DOHH2 (cell line): ENCODE measurements around the gene B3GALNT2.

Experiments used
- H3F3A ChIP-seq: fragments of 200-600 bp; sonication (generic), shearing (Covaris generic); 2 replicates; pipeline ENCODE4 v1.6.0; 2016; ENCODE audit warnings: antibody characterized with exemption, mild to moderate bottlenecking; ENCODE audit not compliant: control insufficient read depth, insufficient read depth
- H3K27ac ChIP-seq: fragments of 200-600 bp; sonication (generic); 2 replicates; pipeline ENCODE4 v1.5.1; 2014; ENCODE audit warnings: low read depth, mild to moderate bottlenecking, low read length, moderate library complexity
- H3K27me3 ChIP-seq: fragments of 200-600 bp; sonication (generic); 2 replicates; pipeline ENCODE4 v1.6.1; 2014; ENCODE audit warnings: mild to moderate bottlenecking, low read length, mixed read lengths; ENCODE audit not compliant: control insufficient read depth
- H3K36me3 ChIP-seq: fragments of 200-600 bp; sonication (generic); 2 replicates; pipeline ENCODE4 v1.6.1; 2014; ENCODE audit warnings: mild to moderate bottlenecking, low read length, moderate library complexity, mixed read lengths; ENCODE audit not compliant: control insufficient read depth
- H3K4me1 ChIP-seq: fragments of 200-600 bp; sonication (generic); 2 replicates; pipeline ENCODE4 v1.6.1; 2014; ENCODE audit warnings: mild to moderate bottlenecking, low read length, mixed read lengths; ENCODE audit not compliant: control insufficient read depth
- H3K4me2 ChIP-seq: fragments of 200-600 bp; sonication (generic); 2 replicates; pipeline ENCODE4 v1.6.0; 2014; ENCODE audit warnings: mild to moderate bottlenecking, low read length, moderate library complexity
- H3K4me3 ChIP-seq: fragments of 200-600 bp; sonication (generic); 2 replicates; pipeline ENCODE4 v1.5.1; 2014; ENCODE audit warnings: mild to moderate bottlenecking, low read length, mixed read lengths
- H3K79me2 ChIP-seq: fragments of 200-600 bp; sonication (generic); 2 replicates; pipeline ENCODE4 v1.6.1; 2014; ENCODE audit warnings: mild to moderate bottlenecking, low read length, mixed read lengths; ENCODE audit not compliant: control insufficient read depth
- H3K9me2 ChIP-seq: fragments of 200-600 bp; sonication (generic); replicated peaks from 2 replicates; pipeline ENCODE4 v1.6.1; 2014; ENCODE audit warnings: mild to moderate bottlenecking, low read length, mixed read lengths; ENCODE audit not compliant: control insufficient read depth
- H3K9me3 ChIP-seq: fragments of 200-600 bp; sonication (generic); 2 replicates; pipeline ENCODE4 v1.6.1; 2014; ENCODE audit warnings: antibody characterized with exemption, low read length, mixed read lengths; ENCODE audit not compliant: control insufficient read depth, insufficient read depth
- H4K20me1 ChIP-seq: fragments of 200-600 bp; sonication (generic); 2 replicates; pipeline ENCODE4 v1.6.0; 2014; ENCODE audit warnings: low read depth, mild to moderate bottlenecking, antibody characterized with exemption, low read length, moderate library complexity; ENCODE audit not compliant: control insufficient read depth, insufficient read depth
- CTCF ChIP-seq: fragments of 200-600 bp; sonication (generic); IDR thresholded peaks from one replicate; pipeline ENCODE4 v1.5.1; 2014; ENCODE audit warnings: antibody characterized with exemption, mild to moderate bottlenecking, low read depth, low read length; ENCODE audit not compliant: poor library complexity, severe bottlenecking
- EZH2phosphoT487 ChIP-seq: fragments of 200-600 bp; sonication (generic); IDR thresholded peaks from 2 replicates; pipeline ENCODE4 v1.6.1; 2017; ENCODE audit warnings: borderline replicate concordance, mild to moderate bottlenecking, antibody characterized with exemption, low read length, moderate library complexity, mixed read lengths

Gene B3GALNT2

DNA sequence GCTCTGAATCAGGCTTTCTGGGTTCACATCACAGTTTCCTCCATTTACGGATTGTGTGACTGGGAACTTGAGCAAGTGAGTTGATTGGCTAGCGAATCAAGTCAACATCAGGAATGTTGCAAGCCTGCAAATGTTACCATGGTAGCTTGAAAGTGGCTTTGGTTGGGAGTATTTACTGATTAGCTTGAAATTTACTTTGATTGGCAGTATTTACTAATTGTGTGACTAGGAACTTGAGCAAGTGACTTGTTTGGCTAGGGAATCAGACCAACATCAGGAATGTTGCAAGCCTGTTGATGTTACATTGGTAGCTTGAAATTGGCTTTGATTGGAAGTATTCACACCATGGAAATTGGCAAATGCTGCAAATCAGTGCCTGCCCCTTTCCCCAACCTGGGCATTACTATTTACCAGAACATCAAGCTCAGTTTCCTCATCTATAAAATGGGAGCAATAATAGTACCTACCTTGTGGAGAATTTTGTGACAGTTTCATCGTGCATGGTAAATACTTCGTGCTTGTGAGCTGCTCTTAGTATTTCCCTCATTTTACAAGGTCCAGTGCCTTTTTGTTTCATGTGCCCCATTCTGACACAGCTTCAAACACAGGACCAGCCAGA, 23.1 kb upstream of the B3GALNT2 start:
- peaks cover 3% of the 10 kb centered on the region; the same call in 1 of the 2 replicates for H3K27me3 ChIP-seq
- H3K9me3 ChIP-seq: no peaks in the 10 kb centered on the region
- no peaks in the 10 kb centered on the region for H3K79me2 ChIP-seq
- H3K4me3 ChIP-seq: no peak overlapping the region
- H3K4me1 ChIP-seq: no peaks in the 10 kb centered on the region
- H3K27ac ChIP-seq: no peak overlapping the region
- TF ChIP-seq EZH2phosphoT487 (no peak), CTCF (no peak)
- H3K9me2 ChIP-seq: no peaks in the 10 kb centered on the region
- no peaks in the 10 kb centered on the region for H3K36me3 ChIP-seq
- H3K4me2 ChIP-seq: no peak overlapping the region
- no peaks in the 10 kb centered on the region for H4K20me1 ChIP-seq
- no peaks in the 10 kb centered on the region for H3F3A ChIP-seq

- Histone ChIP-seq H3K4me1 (no peaks in the 10 kb centered on the region), H3K27me3 (peaks cover 4% of the 10 kb centered on the region; the same call in 1 of the 2 replicates), H3K4me3 (no peak overlapping the region), H4K20me1 (no peaks in the 10 kb centered on the region), H3K4me2 (no peak overlapping the region), H3K79me2 (no peaks in the 10 kb centered on the region), H3F3A (no peaks in the 10 kb centered on the region), H3K9me2 (no peaks in the 10 kb centered on the region), H3K36me3 (no peaks in the 10 kb centered on the region), H3K9me3 (no peaks in the 10 kb centered on the region), H3K27ac (no peak overlapping the region)
- TF ChIP-seq EZH2phosphoT487 (no peak), CTCF (no peak)
Measured at GRCh38 chr1:235525314-235525713, 21.1 kb upstream of the B3GALNT2 start.

DNA sequence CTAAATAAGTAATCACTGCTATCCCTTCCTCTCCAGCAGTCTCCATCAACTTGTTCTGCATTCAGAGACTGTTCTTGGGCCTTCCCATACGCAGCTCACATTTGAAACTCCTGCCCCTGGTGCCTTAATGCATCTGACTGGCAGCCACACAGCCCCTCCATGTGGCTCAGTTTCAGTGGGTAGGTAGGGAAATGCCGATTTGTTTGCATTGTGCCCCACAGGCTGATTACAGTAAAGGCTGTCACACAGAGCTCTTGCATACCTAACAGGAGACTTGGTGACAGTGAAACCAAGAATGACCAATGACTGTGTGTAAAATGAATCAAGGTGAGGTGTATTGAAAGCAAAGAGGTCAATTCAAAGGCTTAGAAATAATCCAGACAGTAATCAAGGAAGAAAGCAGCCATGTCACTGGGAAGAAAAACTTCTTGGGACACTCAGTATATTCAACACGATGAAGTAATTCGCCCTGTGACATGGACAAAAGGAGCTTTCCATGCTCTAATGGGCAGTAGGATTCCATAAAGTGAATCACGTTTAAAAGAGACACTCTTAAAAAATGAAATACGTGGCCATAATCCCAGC, 12.7 kb upstream of the B3GALNT2 start:
- H3K9me2 ChIP-seq: no peaks in the 10 kb centered on the region
- no peaks in the 10 kb centered on the region for H3K79me2 ChIP-seq
- H3K36me3 ChIP-seq: no peaks in the 10 kb centered on the region
- no peaks in the 10 kb centered on the region for H4K20me1 ChIP-seq
- TF ChIP-seq EZH2phosphoT487: no peak
- no peak for TF ChIP-seq CTCF
- no peak overlapping the region for H3K4me2 ChIP-seq
- H3K4me1 ChIP-seq: no peaks in the 10 kb centered on the region
- no peaks in the 10 kb centered on the region for H3F3A ChIP-seq
- H3K9me3 ChIP-seq: no peaks in the 10 kb centered on the region
- H3K27ac ChIP-seq: no peak overlapping the region
- peaks cover 11% of the 10 kb centered on the region; the same call in 1 of the 2 replicates for H3K27me3 ChIP-seq
- no peak overlapping the region for H3K4me3 ChIP-seq
